ENCODE measurements around the gene SLC49A3. TPM values are rescaled to one million over a fixed set of nuclear protein-coding genes. Genes with fewer than 3 reads are reported as not detected.
A peak's percentile ranks its signal among the peaks of the same experiment; 100 is the strongest.
"Not testable (repeated sequence)": the region's sequence is repeated elsewhere in the genome, so short reads cannot be mapped to it uniquely, and the experiment has no call there.

Gene SLC49A3
- total RNA-seq, 1 experiment from 2014 or later, result 0.47 TPM

- Histone ChIP-seq H3K4me3 (ENCODE audit: low read depth, low read length, poor library complexity, severe bottlenecking) (peak within 1 kb of the TSS; percentile 98), H3K9me3 (ENCODE audit: low read depth, low read length, poor library complexity, severe bottlenecking) (no peaks in the 10 kb centered on the region), H3K4me1 (ENCODE audit: insufficient read depth, low read length, poor library complexity, severe bottlenecking) (peaks cover 14% of the 10 kb centered on the region), H3K27ac (ENCODE audit: low read depth, low read length, poor library complexity, severe bottlenecking) (peak within 1 kb of the TSS; percentile 98), H3K36me3 (ENCODE audit: insufficient read depth, low read length, poor library complexity, severe bottlenecking) (peaks cover 22% of the 10 kb centered on the region), H3K27me3 (replicated peaks; ENCODE audit: insufficient read depth, low read depth, low read length, poor library complexity) (no peaks in the 10 kb centered on the region)
- DNase-seq (ENCODE audit: low spot score), result peak; percentile 97
- ChIA-PET POLR2A (ENCODE audit: low non-redundant PET) (interaction anchor here (0.6 kb wide), 1 partner anchor 14 kb away, joined by 3 read pairs; no protein-coding TSS in a partner anchor), CTCF (interaction anchor here (0.5 to 1.6 kb wide), 4 partner anchors 11 to 110 kb away, joined by 3 to 6 read pairs (median 4); no protein-coding TSS in a partner anchor)
- no peak for TF ChIP-seq EZH2 (IDR thresholded peaks at IDR 0.05; ENCODE audit: borderline replicate concordance, low read depth, low read length, poor library complexity, severe bottlenecking)
- peak; percentile 97 for TF ChIP-seq CTCF (conservative IDR thresholded peaks at IDR 0.05; ENCODE audit: low read depth, low read length)
- intact Hi-C loops (cut with micrococcal nuclease; ENCODE audit: unreplicated experiment), result no loop called here
- no TSS peak for BruUV-seq (replicated peaks)
Observed at GRCh38 chr4:674172-675035, 14.5 kb downstream of the SLC49A3 start, which contains the start of the genes ATP5ME and MYL5. ATP5ME (minus strand) TSS chr4:674276; CDS start chr4:674247, 29 bp downstream. MYL5 (plus strand) TSS chr4:674542; CDS start chr4:678027, 3,485 bp downstream.

- Histone ChIP-seq H3K27me3 (replicated peaks; ENCODE audit: insufficient read depth, low read depth, low read length, poor library complexity) (no peaks in the 10 kb centered on the region), H3K36me3 (ENCODE audit: insufficient read depth, low read length, poor library complexity, severe bottlenecking) (peaks cover 22% of the 10 kb centered on the region), H3K4me1 (ENCODE audit: insufficient read depth, low read length, poor library complexity, severe bottlenecking) (peaks cover 14% of the 10 kb centered on the region), H3K9me3 (ENCODE audit: low read depth, low read length, poor library complexity, severe bottlenecking) (no peaks in the 10 kb centered on the region), H3K27ac (ENCODE audit: low read depth, low read length, poor library complexity, severe bottlenecking) (peak overlapping the region; percentile 75), H3K4me3 (ENCODE audit: low read depth, low read length, poor library complexity, severe bottlenecking) (peak overlapping the region; percentile 98)
- no peak for TF ChIP-seq EZH2 (IDR thresholded peaks at IDR 0.05; ENCODE audit: borderline replicate concordance, low read depth, low read length, poor library complexity, severe bottlenecking)
- TF ChIP-seq CTCF (conservative IDR thresholded peaks at IDR 0.05; ENCODE audit: low read depth, low read length), result no peak
- intact Hi-C loops (cut with micrococcal nuclease; ENCODE audit: unreplicated experiment), result no loop called here
- POLR2A ChIA-PET (ENCODE audit: low non-redundant PET), result no interaction called here
- CTCF ChIA-PET, result interaction anchor here (0.5 to 1.6 kb wide), 4 partner anchors 11 to 111 kb away, joined by 3 to 6 read pairs (median 4); no protein-coding TSS in a partner anchor
- DNase-seq (ENCODE audit: low spot score), result no peak
- BruUV-seq (replicated peaks), result no TSS peak
Observed at GRCh38 chr4:673349-674091, 15.4 kb downstream of the SLC49A3 start.

- DNase-seq (ENCODE audit: low spot score), result no peak
- TF ChIP-seq CTCF (conservative IDR thresholded peaks at IDR 0.05; ENCODE audit: low read depth, low read length), result no peak
- TF ChIP-seq EZH2 (IDR thresholded peaks at IDR 0.05; ENCODE audit: borderline replicate concordance, low read depth, low read length, poor library complexity, severe bottlenecking), result no peak
- ChIA-PET CTCF (no interaction called here), POLR2A (ENCODE audit: low non-redundant PET) (no interaction called here)
- intact Hi-C loops (cut with micrococcal nuclease; ENCODE audit: unreplicated experiment), result no loop called here
- Histone ChIP-seq H3K36me3 (ENCODE audit: insufficient read depth, low read length, poor library complexity, severe bottlenecking) (peaks cover 22% of the 10 kb centered on the region), H3K4me1 (ENCODE audit: insufficient read depth, low read length, poor library complexity, severe bottlenecking) (peaks cover 14% of the 10 kb centered on the region), H3K27me3 (replicated peaks; ENCODE audit: insufficient read depth, low read depth, low read length, poor library complexity) (no peaks in the 10 kb centered on the region), H3K9me3 (ENCODE audit: low read depth, low read length, poor library complexity, severe bottlenecking) (no peaks in the 10 kb centered on the region), H3K4me3 (ENCODE audit: low read depth, low read length, poor library complexity, severe bottlenecking) (no peak overlapping the region), H3K27ac (ENCODE audit: low read depth, low read length, poor library complexity, severe bottlenecking) (no peak overlapping the region)
- BruUV-seq (replicated peaks), result no TSS peak
Observed at GRCh38 chr4:671769-672168, 17.2 kb downstream of the SLC49A3 start.

GRCh38 chr4:669806-670559 lies 19.0 kb downstream of the SLC49A3 start:
- peaks cover 22% of the 10 kb centered on the region for H3K36me3 ChIP-seq (ENCODE audit: insufficient read depth, low read length, poor library complexity, severe bottlenecking)
- H3K27me3 ChIP-seq (replicated peaks; ENCODE audit: insufficient read depth, low read depth, low read length, poor library complexity); CTCF ChIA-PET; BruUV-seq (replicated peaks); POLR2A ChIA-PET (ENCODE audit: low non-redundant PET); H3K27ac ChIP-seq (ENCODE audit: low read depth, low read length, poor library complexity, severe bottlenecking); H3K4me3 ChIP-seq (ENCODE audit: low read depth, low read length, poor library complexity, severe bottlenecking); H3K9me3 ChIP-seq (ENCODE audit: low read depth, low read length, poor library complexity, severe bottlenecking); DNase-seq (ENCODE audit: low spot score); intact Hi-C loops (cut with micrococcal nuclease; ENCODE audit: unreplicated experiment); H3K4me1 ChIP-seq (ENCODE audit: insufficient read depth, low read length, poor library complexity, severe bottlenecking): not testable (repeated sequence)

All from A673 (cell line).